Endothelial cell of umbilical vein (primary cell): ENCODE results near the gene BABAM2. TPM values are rescaled to one million over a fixed set of nuclear protein-coding genes. Genes with fewer than 3 reads are reported as not detected.

Source experiments
- BruUV-seq: library from RNA; stranded (reverse); fragments of 400-500 nt; replicated peaks from 2 replicates; lab custom pipeline; 2021; lab: Mats Ljungman, UMichigan
- CTCF ChIA-PET: fragments of 300-600, 350-600 bp; sonication (Branson Sonifier 250); formaldehyde crosslinking; loops from one replicate; lab custom pipeline; 2021; ENCODE audit warnings: antibody characterized with exemption, inconsistent platforms; lab: Charles Lee
- POLR2A ChIA-PET: fragments of 300-600, 350-600 bp; sonication (Branson Sonifier 250); formaldehyde crosslinking; loops from one replicate; lab custom pipeline; 2021; ENCODE audit warnings: antibody characterized with exemption, inconsistent platforms; lab: Charles Lee
- DNase-seq: peaks from one replicate; pipeline ENCODE4 v3.0.0-alpha.2; 2011; ENCODE audit warnings: low read depth, low spot score
- FAIRE-seq: peaks from 2 replicates; lab custom pipeline; 2011; peaks lifted over from hg19 to GRCh38; lab: Jason Lieb, UNC
- H2AFZ ChIP-seq: 2 replicates; pipeline ENCODE4 v1.6.0; 2012; ENCODE audit warnings: low read depth, low read length, control low read depth, inconsistent platforms
- H3K27ac ChIP-seq: 2 replicates; pipeline ENCODE4 v1.5.1; 2011; ENCODE audit warnings: low read depth, mild to moderate bottlenecking, control low read depth, low read length, moderate library complexity; ENCODE audit not compliant: insufficient read depth
- H3K27me3 ChIP-seq, 2 experiments: 2 replicates each; pipeline versions ENCODE4 v1.6.0 to v1.6.1; 2011; ENCODE audit warnings: low read length in 2 of 2, mixed read lengths in 1 of 2; ENCODE audit not compliant: control insufficient read depth in 2 of 2, insufficient read depth in 2 of 2
- H3K36me3 ChIP-seq, 2 experiments: 2 replicates in 1 of 2; 3 replicates in 1 of 2; pipeline ENCODE4 v1.5.1; 2011; ENCODE audit warnings: low read length in 2 of 2, mild to moderate bottlenecking in 1 of 2, moderate library complexity in 1 of 2; ENCODE audit not compliant: control insufficient read depth in 2 of 2, insufficient read depth in 2 of 2; ENCODE audit errors: extremely low read depth in 1 of 2
- H3K4me1 ChIP-seq: 3 replicates; pipeline ENCODE4 v1.5.1; 2011; ENCODE audit warnings: mild to moderate bottlenecking, low read length; ENCODE audit not compliant: control insufficient read depth, insufficient read depth; ENCODE audit errors: extremely low read depth
- H3K4me2 ChIP-seq: 2 replicates; pipeline ENCODE4 v1.6.1; 2011; ENCODE audit warnings: low read length, control low read depth, mixed read lengths; ENCODE audit not compliant: insufficient read depth
- H3K4me3 ChIP-seq, 3 experiments: fragments of 200-600 bp in 1 of 3; sonication (generic), shearing (Covaris generic) in 1 of 3; replicated peaks in 1 of 3; 2 replicates each; pipeline ENCODE4 v1.5.1; 2011 to 2016; ENCODE audit warnings: control low read depth in 3 of 3, low read length in 3 of 3, mild to moderate bottlenecking in 2 of 3, inconsistent platforms in 1 of 3, low read depth in 1 of 3, moderate library complexity in 1 of 3; ENCODE audit not compliant: insufficient read depth in 1 of 3
- H3K79me2 ChIP-seq: 2 replicates; pipeline ENCODE4 v1.6.0; 2012; ENCODE audit warnings: low read length, inconsistent platforms; ENCODE audit not compliant: control insufficient read depth, insufficient read depth
- H3K9ac ChIP-seq: replicated peaks from 2 replicates; pipeline ENCODE3; 2011; ENCODE audit warnings: low read length, control low read depth; ENCODE audit not compliant: insufficient read depth; ENCODE audit errors: extremely low read depth
- H3K9me1 ChIP-seq: replicated peaks from 3 replicates; pipeline ENCODE4 v1.6.0; 2011; ENCODE audit warnings: mild to moderate bottlenecking, low read length; ENCODE audit not compliant: control insufficient read depth, insufficient read depth; ENCODE audit errors: extremely low read depth
- H3K9me3 ChIP-seq: replicated peaks from 2 replicates; pipeline ENCODE4 v1.5.1; 2012; ENCODE audit warnings: low read length, inconsistent platforms; ENCODE audit not compliant: control insufficient read depth, insufficient read depth
- H4K20me1 ChIP-seq: replicated peaks from 2 replicates; pipeline ENCODE3; 2011; ENCODE audit warnings: mild to moderate bottlenecking, low read length; ENCODE audit not compliant: control insufficient read depth, insufficient read depth; ENCODE audit errors: extremely low read depth
- CTCF ChIP-seq, 2 donors: IDR thresholded peaks; 1 replicate in 1 of 2; 2 replicates in 1 of 2; pipeline ENCODE4 v1.5.1; 2011; ENCODE audit warnings: low read length in 2 of 2, mild to moderate bottlenecking in 2 of 2, moderate library complexity in 2 of 2, control low read depth in 1 of 2, inconsistent platforms in 1 of 2, low read depth in 1 of 2; ENCODE audit not compliant: insufficient read depth in 1 of 2; ENCODE audit errors: extremely low read depth in 1 of 2
- EZH2 ChIP-seq: IDR thresholded peaks from 2 replicates; pipeline ENCODE4 v1.6.1; 2012; ENCODE audit warnings: borderline replicate concordance, low read depth, mild to moderate bottlenecking, moderate library complexity, low read length, inconsistent platforms; ENCODE audit not compliant: severe bottlenecking
- FOS ChIP-seq: IDR thresholded peaks from 2 replicates; pipeline ENCODE4 v1.6.1; 2011; ENCODE audit warnings: mild to moderate bottlenecking, low read length, moderate library complexity, borderline replicate concordance; ENCODE audit not compliant: insufficient read depth
- GATA2 ChIP-seq: IDR thresholded peaks from 2 replicates; pipeline ENCODE4 v1.7.0; 2011; ENCODE audit warnings: low read depth, mild to moderate bottlenecking, moderate library complexity, mixed read lengths, low read length; ENCODE audit not compliant: insufficient read length, insufficient read depth
- JUN ChIP-seq: IDR thresholded peaks from 2 replicates; pipeline ENCODE4 v1.6.1; 2011; ENCODE audit warnings: borderline replicate concordance, low read depth; ENCODE audit not compliant: insufficient read length, insufficient read depth
- MAX ChIP-seq: IDR thresholded peaks from 2 replicates; pipeline ENCODE4 v1.6.1; 2011; ENCODE audit not compliant: insufficient read depth, insufficient read length
- MYC ChIP-seq: IDR thresholded peaks from one replicate; pipeline ENCODE4 v1.6.1; 2011; ENCODE audit warnings: mild to moderate bottlenecking, low read depth, low read length
- POLR2A ChIP-seq: IDR thresholded peaks from 2 replicates; pipeline ENCODE4 v1.6.1; 2012; ENCODE audit warnings: low read depth, mild to moderate bottlenecking, control low read depth, low read length
- POLR2AphosphoS5 ChIP-seq: IDR thresholded peaks from 2 replicates; pipeline ENCODE4 v1.6.1; 2012; ENCODE audit warnings: low read depth, mild to moderate bottlenecking, control low read depth, low read length, moderate library complexity; ENCODE audit not compliant: insufficient read depth
- dilution Hi-C: fragments of 300-500 bp; cut with MboI; formaldehyde crosslinking; loops from one replicate; pipeline ENCODE4 v1.15.0; 2019; ENCODE audit warnings: low sequenced_read_pairs; ENCODE audit not compliant: extremely low pct_ligation_motif_present
- intact Hi-C: fragments of 100-400 bp; cut with micrococcal nuclease; formaldehyde crosslinking; loops from one replicate; pipeline ENCODE4 v1.10.0; 2022
- polyA plus RNA-seq, 4 experiments: library from polyadenylated mRNA; depleted of rRNA in 3 of 4; stranded (reverse) in 3 of 4; unstranded in 1 of 4; fragments of >200 nt; gene quantifications; 2 replicates each; pipeline versions ENCODE4 v1.2.1 to v1.2.3, GENCODE V29; 2011 to 2012; ENCODE audit warnings: missing spikeins in 1 of 4
- total RNA-seq: library from RNA; stranded (reverse); gene quantifications from 2 replicates; pipeline ENCODE4 v1.2.3, GENCODE V29; 2021

Gene BABAM2
- total and polyA plus RNA-seq, 2 donors (not counting 3 experiments of a cell fraction or from before 2014, with no cell fraction given) = 19.9 to 27.6 TPM

- Histone ChIP-seq H3K27ac (no peak overlapping the region), H3K4me2 (no peak overlapping the region), H3K9ac (no peak overlapping the region), H3K9me1 (no peaks in the 10 kb centered on the region), H3K36me3 (no peaks in the 10 kb centered on the region), H3K79me2 (no peaks in the 10 kb centered on the region), H4K20me1 (no peaks in the 10 kb centered on the region), H3K27me3 (no peaks in the 10 kb centered on the region), H3K9me3 (no peaks in the 10 kb centered on the region), H2AFZ (no peak overlapping the region), H3K4me3 (no peak overlapping the region), H3K4me1 (no peaks in the 10 kb centered on the region)
- FAIRE-seq = no peak
- dilution Hi-C loops (no loop called here), intact Hi-C loops (no loop called here)
- ChIA-PET CTCF (interaction anchor here (0.7 to 1.3 kb wide), 5 partner anchors 13 to 70 kb away, joined by 3 read pairs; no protein-coding TSS in a partner anchor), POLR2A (no interaction called here)
- no peak for TF ChIP-seq CTCF (IDR thresholded peaks at IDR 0.05; ENCODE audit: extremely low read depth in 1 of 2, insufficient read depth in 1 of 2, low read depth in 1 of 2, low read length in 2 of 2)
- TF ChIP-seq FOS = no peak
- TF ChIP-seq POLR2A = no peak
- TF ChIP-seq MYC = no peak
- TF ChIP-seq EZH2 = no peak
- TF ChIP-seq POLR2AphosphoS5 = no peak
- no peak for TF ChIP-seq GATA2
- no peak for TF ChIP-seq JUN
- TF ChIP-seq MAX = no peak
- DNase-seq = no peak
- no TSS peak for BruUV-seq
Measured at GRCh38 chr2:28219758-28220368, 329.3 kb downstream of the BABAM2 start.
